Progenitor cell of endocrine pancreas (in vitro differentiated cells): ENCODE data around the gene DSCAML1. TPM values are rescaled to one million over a fixed set of nuclear protein-coding genes. Genes with fewer than 3 reads are reported as not detected.

Experiments
- DNase-seq: peaks from one replicate; pipeline ENCODE4 v3.0.0; 2021; ENCODE audit warnings: low spot score; ENCODE audit not compliant: unreplicated experiment
- H3K27ac Mint-ChIP-seq: 2 replicates; pipeline ENCODE4 v1.8.0; 2021; ENCODE audit warnings: mild to moderate bottlenecking, moderate library complexity, mixed read lengths
- H3K27me3 Mint-ChIP-seq: 2 replicates; pipeline ENCODE4 v1.8.0; 2021; ENCODE audit warnings: mixed read lengths
- H3K36me3 Mint-ChIP-seq: 2 replicates; pipeline ENCODE4 v1.8.0; 2022; ENCODE audit warnings: mixed read lengths; ENCODE audit not compliant: insufficient read depth
- H3K4me1 Mint-ChIP-seq: 2 replicates; pipeline ENCODE4 v1.8.0; 2021; ENCODE audit warnings: low read depth, mixed read lengths
- H3K4me3 Mint-ChIP-seq: 2 replicates; pipeline ENCODE4 v1.8.0; 2021; ENCODE audit warnings: low read depth, mild to moderate bottlenecking, moderate library complexity, mixed read lengths
- H3K9me3 Mint-ChIP-seq: 2 replicates; pipeline ENCODE4 v1.8.0; 2021; ENCODE audit warnings: low read depth, mixed read lengths
- total RNA-seq: library from RNA; stranded (reverse); gene quantifications from 2 replicates; pipeline ENCODE4 v1.2.1, GENCODE V29; 2021
- TF ChIP-seq, protein P1 (sequence below): fragments of 200-600 bp; sonication (generic); IDR thresholded peaks from one replicate; pipeline ENCODE4 v1.5.0; 2021; ENCODE audit warnings: antibody characterized with exemption, mild to moderate bottlenecking; ENCODE audit not compliant: unreplicated experiment

DSCAML1 gene
- total RNA-seq, 1 donor from 2014 or later: 2.7 TPM

DNA sequence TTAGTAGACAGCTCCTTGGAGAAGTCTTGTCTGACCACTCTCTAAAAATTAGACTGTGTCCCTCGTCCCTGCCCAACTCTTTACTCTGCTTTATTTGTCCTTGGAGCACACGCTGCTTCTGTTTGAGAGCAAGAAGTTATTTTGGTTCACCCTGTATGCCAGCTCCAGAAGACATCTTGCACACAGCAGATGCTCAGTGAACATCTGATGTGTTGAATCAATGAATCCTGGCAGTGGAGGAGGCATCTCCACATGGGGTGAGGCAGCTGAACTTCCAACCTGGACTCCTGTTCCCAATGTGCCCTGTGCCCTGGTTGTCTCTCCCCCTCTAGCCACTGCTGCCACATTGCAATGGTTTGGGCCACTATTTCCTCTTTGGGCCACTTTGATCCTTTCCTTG, 255.8 kb downstream of the DSCAML1 start:
- Mint-ChIP-seq H3K4me1 (peaks cover 1% of the 10 kb centered on the region), H3K27me3 (peaks cover 32% of the 10 kb centered on the region), H3K9me3 (peaks cover 5% of the 10 kb centered on the region), H3K27ac (no peak overlapping the region), H3K36me3 (no peaks in the 10 kb centered on the region), H3K4me3 (no peak overlapping the region)
- no peak for DNase-seq
- TF ChIP-seq, protein P1, sequence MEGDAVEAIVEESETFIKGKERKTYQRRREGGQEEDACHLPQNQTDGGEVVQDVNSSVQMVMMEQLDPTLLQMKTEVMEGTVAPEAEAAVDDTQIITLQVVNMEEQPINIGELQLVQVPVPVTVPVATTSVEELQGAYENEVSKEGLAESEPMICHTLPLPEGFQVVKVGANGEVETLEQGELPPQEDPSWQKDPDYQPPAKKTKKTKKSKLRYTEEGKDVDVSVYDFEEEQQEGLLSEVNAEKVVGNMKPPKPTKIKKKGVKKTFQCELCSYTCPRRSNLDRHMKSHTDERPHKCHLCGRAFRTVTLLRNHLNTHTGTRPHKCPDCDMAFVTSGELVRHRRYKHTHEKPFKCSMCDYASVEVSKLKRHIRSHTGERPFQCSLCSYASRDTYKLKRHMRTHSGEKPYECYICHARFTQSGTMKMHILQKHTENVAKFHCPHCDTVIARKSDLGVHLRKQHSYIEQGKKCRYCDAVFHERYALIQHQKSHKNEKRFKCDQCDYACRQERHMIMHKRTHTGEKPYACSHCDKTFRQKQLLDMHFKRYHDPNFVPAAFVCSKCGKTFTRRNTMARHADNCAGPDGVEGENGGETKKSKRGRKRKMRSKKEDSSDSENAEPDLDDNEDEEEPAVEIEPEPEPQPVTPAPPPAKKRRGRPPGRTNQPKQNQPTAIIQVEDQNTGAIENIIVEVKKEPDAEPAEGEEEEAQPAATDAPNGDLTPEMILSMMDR: no peak

DNA sequence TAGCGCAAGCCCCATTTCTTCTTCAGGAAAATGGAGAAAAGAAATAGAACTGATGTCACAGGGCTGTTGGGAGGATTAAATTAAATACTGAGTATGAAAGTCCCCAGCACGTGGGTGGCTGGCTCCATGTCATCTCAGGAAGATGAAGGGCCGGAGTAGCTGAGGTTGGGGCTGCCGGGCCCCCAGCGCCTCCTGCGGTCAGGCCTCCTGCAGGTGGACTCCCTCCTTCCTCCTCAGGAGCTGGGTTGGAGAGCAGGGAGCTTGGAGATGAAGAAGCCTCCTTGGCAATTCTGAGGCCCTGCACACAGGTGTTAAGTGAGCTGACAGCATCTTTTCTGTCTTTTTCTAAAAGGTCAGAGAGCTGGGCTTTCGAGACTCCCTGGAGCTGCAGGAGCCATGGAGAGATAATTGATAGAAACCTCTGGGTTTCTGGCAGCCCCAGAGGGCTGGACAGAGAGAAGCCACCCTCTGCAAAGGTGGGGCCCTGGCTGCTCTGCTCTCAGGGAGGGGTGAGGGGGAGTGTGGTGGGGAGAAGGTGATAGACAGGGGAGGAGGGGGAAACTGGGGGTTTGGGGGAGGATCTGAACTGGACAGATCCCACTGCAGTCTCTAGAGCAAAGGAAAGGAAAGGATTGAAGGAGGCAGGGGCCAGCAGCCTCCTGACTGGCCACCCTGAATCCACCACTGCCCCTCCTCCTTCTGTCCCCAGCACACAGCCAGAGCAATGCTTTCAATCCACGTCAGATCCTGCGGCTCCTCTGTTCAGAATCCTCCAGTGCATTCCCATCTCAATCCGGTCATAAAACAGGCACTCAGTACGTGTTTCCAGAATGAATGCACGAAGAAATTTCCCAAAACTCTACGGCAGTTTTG, 258.5 kb downstream of the DSCAML1 start:
- no peak for DNase-seq
- H3K36me3 Mint-ChIP-seq: no peaks in the 10 kb centered on the region
- H3K4me3 Mint-ChIP-seq: no peak overlapping the region
- peaks cover 40% of the 10 kb centered on the region for H3K27me3 Mint-ChIP-seq
- peaks cover 1% of the 10 kb centered on the region for H3K4me1 Mint-ChIP-seq
- no peak overlapping the region for H3K27ac Mint-ChIP-seq
- TF ChIP-seq, protein P1: no peak
- peaks cover 5% of the 10 kb centered on the region for H3K9me3 Mint-ChIP-seq

DNA sequence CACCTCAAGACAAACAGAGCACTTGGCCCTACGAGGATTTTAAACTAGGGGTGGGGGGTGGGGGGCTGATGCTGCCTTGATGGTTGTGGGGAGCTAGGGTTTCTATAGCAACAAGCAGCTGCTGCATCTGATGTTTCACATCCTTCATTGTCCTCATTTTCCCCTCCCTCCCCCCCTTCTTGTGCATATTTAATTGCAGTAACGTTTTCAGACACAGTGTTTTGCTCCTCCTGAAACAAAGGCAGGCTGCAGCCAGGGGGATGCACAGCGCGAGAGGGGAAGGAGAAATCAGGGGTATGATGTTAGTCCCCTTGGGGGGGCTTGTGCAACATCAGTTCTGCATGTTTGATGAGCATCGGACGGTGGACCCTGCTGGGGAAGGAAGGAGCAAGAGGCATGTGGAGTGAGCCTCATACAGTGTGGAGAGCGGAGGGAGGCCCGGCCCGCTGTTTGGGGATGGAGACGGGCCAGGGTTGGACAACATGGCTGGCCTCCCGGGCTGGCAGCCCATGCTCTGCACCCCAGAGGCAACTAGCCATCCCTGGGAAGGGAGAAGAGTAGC, 261.1 kb downstream of the DSCAML1 start:
- Mint-ChIP-seq H3K27ac (no peak overlapping the region), H3K9me3 (no peaks in the 10 kb centered on the region)
- TF ChIP-seq, protein P1: no peak

DNA sequence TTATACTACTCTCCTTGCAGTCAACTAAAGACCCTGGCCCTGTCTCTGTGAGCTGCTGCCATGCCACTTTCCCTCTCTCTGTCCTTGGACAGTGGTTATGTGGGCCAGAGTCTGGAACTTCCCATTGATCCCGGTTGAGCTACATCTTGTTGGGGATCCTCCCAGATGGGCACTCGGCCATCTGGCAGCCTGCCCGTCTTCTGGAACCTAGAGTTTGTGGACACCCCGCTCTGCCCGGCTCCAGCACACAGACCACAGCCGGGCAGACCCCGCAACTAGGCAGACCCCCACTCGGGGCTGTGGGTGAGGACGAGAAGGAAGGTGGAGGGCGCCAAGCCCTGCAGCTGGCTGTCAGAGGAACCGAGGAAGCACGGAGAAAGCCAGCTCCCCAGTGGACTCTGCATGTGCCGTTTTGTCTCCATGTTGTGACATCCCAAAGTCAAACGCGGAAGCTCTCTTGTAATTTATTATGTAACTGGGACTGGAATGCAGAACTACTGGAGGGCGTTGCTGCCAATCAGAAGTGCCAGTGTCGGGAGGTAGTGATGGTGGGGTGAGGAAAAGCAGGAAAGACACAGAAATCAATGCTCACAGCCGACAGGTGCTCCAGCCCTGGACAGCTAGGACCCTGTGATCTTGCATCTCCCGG, 261.7 kb downstream of the DSCAML1 start:
- no peak overlapping the region for H3K4me3 Mint-ChIP-seq
- H3K4me1 Mint-ChIP-seq: peaks cover 2% of the 10 kb centered on the region
- DNase-seq: no peak
- peaks cover 36% of the 10 kb centered on the region for H3K27me3 Mint-ChIP-seq
- H3K27ac Mint-ChIP-seq: peak overlapping the region; percentile 25
- TF ChIP-seq, protein P1: no peak
- no peaks in the 10 kb centered on the region for H3K9me3 Mint-ChIP-seq
- no peaks in the 10 kb centered on the region for H3K36me3 Mint-ChIP-seq

More for the DNA sequence above, 261.1 kb downstream of the DSCAML1 start:
- peaks cover 1% of the 10 kb centered on the region for H3K4me1 Mint-ChIP-seq
- no peaks in the 10 kb centered on the region for H3K36me3 Mint-ChIP-seq
- no peak overlapping the region for H3K4me3 Mint-ChIP-seq
- DNase-seq: no peak
- peaks cover 37% of the 10 kb centered on the region for H3K27me3 Mint-ChIP-seq

DNA sequence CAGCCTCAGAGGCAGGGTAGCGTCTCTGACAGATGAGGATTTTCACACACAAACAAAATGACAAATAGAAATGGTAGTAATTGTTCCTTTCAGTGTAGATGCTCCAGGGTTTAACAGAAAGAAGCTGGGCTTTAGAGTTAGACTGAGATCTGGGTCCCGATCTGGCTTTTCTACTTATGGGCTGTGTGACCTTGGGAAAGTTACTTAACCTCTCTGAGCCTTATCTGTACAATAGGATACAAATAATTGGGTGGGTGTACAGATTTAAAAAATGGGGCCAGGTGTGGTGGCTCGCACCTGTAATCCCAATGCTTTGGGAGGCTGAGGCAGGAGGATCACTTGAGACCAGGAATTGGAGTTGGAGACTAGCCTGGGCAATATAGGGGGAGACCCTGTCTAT, 264.4 kb downstream of the DSCAML1 start:
- Mint-ChIP-seq H3K36me3 (no peaks in the 10 kb centered on the region), H3K9me3 (no peaks in the 10 kb centered on the region), H3K27ac (no peak overlapping the region), H3K27me3 (peaks cover 34% of the 10 kb centered on the region), H3K4me3 (no peak overlapping the region), H3K4me1 (peaks cover 9% of the 10 kb centered on the region)
- no peak for DNase-seq
- TF ChIP-seq, protein P1: no peak
